Esophagus muscularis mucosa (tissue), 4 donors: ENCODE results near the gene ZCCHC8. TPM values are rescaled to one million over a fixed set of nuclear protein-coding genes. Genes with fewer than 3 reads are reported as not detected.

Experiments
- DNase-seq: peaks from one replicate; pipeline ENCODE4 v3.0.0-alpha.2; 2017; ENCODE audit errors: extremely low spot score
- H3K27ac ChIP-seq, 4 donors: fragments of 200-600 bp; sonication (generic); replicated peaks in 1 of 4; 1 replicate in 3 of 4; 2 replicates in 1 of 4; pipeline ENCODE4 v1.5.1; 2016 to 2019; ENCODE audit warnings: mild to moderate bottlenecking in 1 of 4
- H3K27me3 ChIP-seq, 4 donors: fragments of 200-600 bp; sonication (generic); one replicate each; pipeline versions ENCODE4 v1.5.1 to v1.6.0; 2016 to 2019
- H3K36me3 ChIP-seq, 4 donors: fragments of 200-600 bp; sonication (generic); one replicate each; pipeline ENCODE4 v1.5.1; 2016 to 2019
- H3K4me1 ChIP-seq, 4 donors: fragments of 200-600 bp; sonication (generic); one replicate each; pipeline ENCODE4 v1.5.1; 2016 to 2019
- H3K4me3 ChIP-seq, 4 donors: fragments of 200-600 bp; sonication (generic); 1 replicate in 2 of 4; 2 replicates in 2 of 4; pipeline ENCODE4 v1.5.1; 2016 to 2019; ENCODE audit warnings: mild to moderate bottlenecking in 4 of 4, moderate library complexity in 1 of 4
- H3K9me3 ChIP-seq, 4 donors: fragments of 200-600 bp; sonication (generic); 1 replicate in 3 of 4; 2 replicates in 1 of 4; pipeline ENCODE4 v1.5.1; 2016 to 2019
- EP300 ChIP-seq: sonication (generic); formaldehyde crosslinking; IDR thresholded peaks from one replicate; pipeline ENCODE4 v1.6.1; 2017; ENCODE audit warnings: antibody characterized with exemption
- POLR2A ChIP-seq: fragments of 450-650 bp; IDR thresholded peaks from one replicate; pipeline ENCODE4 v1.6.1; 2017; ENCODE audit warnings: antibody characterized with exemption, moderate library complexity, mild to moderate bottlenecking, low read depth
- POLR2AphosphoS5 ChIP-seq, 2 donors: sonication (generic); formaldehyde crosslinking; IDR thresholded peaks; one replicate each; pipeline ENCODE4 v1.6.1; 2017; ENCODE audit warnings: antibody characterized with exemption in 2 of 2
- WGBS: methylation state at CpG from one replicate; pipeline ENCODE4 v1.1.5; 2018; 5-methylcytosine and 5-hydroxymethylcytosine counted together
- intact Hi-C: fragments of 100-400 bp; cut with DNase I; formaldehyde crosslinking; loops from one replicate; pipeline ENCODE4 v1.15.1; 2023
- small RNA-seq, 3 donors: library from RNA; depleted of rRNA; stranded (forward); fragments of <200 nt; gene quantifications; one replicate each; pipeline ENCODE3, GENCODE V24; 2016
- total RNA-seq, 4 donors: library from RNA; depleted of rRNA; stranded (reverse); fragments of >200 nt; gene quantifications; one replicate each; pipeline versions ENCODE4 v1.1.0 to v1.2.1, GENCODE V29; 2016
- TF ChIP-seq, protein P1 (sequence below), 3 experiments: fragments of 200-600 bp in 2 of 3; fragments of 450-650 bp in 1 of 3; sonication (generic) in 2 of 3; IDR thresholded peaks; one replicate each; pipeline ENCODE4 v1.5.1; 2017 to 2019; ENCODE audit warnings: antibody characterized with exemption in 3 of 3, mild to moderate bottlenecking in 2 of 3, moderate library complexity in 1 of 3

ZCCHC8 gene
- total RNA-seq, 4 donors from 2014 or later: 12.1 to 19.1 (median 14.1) TPM

DNA sequence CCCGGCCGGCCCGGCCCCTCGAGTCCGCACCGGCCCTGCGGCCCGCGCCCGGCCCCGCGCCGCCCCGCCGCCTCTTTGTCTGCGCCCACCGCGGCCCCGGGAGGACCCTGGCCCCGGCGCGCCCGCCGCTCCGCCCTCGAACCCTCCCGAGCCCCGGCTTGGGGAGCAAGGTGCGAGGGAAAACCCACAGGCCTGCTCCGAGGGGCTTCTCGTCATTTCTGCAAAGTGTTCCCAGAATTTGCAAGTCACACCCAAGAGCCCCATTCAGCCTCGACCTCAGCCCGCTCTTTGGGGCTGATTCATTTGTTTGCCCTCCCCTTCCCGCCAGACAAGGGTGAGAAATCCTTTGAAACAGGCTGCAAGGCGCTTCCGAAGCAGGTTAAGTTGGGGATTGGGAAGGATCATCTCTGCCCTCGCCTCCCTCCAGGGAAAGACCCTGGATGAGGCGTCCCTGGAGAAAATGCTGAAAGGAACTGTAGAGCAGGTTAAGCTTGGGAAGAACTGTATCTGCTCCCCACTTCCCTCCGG lies 77.9 kb downstream of the ZCCHC8 start:
- Histone ChIP-seq H3K36me3 (no peaks in the 10 kb centered on the region), H3K4me1 (peaks cover 23 to 49% (median 48%) of the 10 kb centered on the region in 4 donors), H3K27me3 (no peaks in the 10 kb centered on the region), H3K4me3 (peak overlapping the region; percentile 78 to 100 (median 92)), H3K9me3 (no peaks in the 10 kb centered on the region), H3K27ac (peak overlapping the region; percentile 99 to 100 (median 100))
- no peak for DNase-seq
- TF ChIP-seq POLR2AphosphoS5 (IDR thresholded peaks at IDR 0.05): peak in 1 of 2 donors; percentile 18
- TF ChIP-seq, protein P1, sequence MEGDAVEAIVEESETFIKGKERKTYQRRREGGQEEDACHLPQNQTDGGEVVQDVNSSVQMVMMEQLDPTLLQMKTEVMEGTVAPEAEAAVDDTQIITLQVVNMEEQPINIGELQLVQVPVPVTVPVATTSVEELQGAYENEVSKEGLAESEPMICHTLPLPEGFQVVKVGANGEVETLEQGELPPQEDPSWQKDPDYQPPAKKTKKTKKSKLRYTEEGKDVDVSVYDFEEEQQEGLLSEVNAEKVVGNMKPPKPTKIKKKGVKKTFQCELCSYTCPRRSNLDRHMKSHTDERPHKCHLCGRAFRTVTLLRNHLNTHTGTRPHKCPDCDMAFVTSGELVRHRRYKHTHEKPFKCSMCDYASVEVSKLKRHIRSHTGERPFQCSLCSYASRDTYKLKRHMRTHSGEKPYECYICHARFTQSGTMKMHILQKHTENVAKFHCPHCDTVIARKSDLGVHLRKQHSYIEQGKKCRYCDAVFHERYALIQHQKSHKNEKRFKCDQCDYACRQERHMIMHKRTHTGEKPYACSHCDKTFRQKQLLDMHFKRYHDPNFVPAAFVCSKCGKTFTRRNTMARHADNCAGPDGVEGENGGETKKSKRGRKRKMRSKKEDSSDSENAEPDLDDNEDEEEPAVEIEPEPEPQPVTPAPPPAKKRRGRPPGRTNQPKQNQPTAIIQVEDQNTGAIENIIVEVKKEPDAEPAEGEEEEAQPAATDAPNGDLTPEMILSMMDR (IDR thresholded peaks at IDR 0.05): no peak
- intact Hi-C loops: loop anchor here (2.0 kb wide), 1 partner anchor 22 kb away; no protein-coding TSS in a partner anchor
- WGBS: 0% methylated on average over 2 of the region's 39 CpGs

DNA sequence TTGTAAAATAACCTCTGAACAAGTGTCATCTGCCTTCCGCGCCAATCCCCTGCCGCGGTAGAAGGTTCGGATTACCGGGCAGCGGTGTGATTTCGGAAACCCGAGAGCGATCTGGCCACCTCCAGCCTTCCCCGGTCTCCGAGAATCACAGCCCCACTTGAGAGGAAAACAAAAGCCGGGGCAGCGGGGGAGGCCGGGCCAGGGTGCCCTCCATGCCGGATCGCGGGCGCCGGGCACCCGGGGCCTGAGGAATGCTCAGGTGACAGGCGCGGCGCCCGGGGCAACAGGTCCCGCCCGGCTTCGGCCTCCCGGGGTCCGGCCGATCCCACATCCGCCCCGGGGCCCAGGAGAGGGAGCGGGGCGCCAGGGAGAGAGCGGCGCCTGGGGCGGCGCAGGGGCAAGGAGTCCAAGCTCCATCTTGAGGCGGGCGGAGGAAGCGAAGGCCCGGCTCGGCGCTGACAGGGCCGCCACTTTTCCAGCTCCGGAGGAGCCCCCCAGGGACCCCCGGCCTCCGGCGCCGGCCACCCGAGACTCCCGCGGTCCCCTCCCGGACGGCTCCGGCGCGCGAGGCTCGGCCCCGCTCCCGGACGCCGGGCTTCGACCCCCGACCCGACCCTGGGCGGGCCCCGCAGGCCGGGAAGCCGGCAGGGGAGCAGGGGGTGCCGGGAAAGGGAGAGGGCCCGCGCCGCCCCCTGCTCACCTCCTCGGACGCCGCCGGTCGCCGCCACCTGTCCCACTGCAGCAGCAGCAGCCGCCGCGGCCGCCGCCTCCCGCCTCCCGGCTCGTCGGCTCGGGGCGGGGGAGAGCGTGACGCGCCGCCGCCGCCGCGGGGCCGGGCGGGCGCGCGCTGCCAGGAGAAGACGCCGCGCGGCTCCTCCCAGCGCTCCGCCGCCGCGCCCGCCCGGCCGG lies 78.7 kb downstream of the ZCCHC8 start, which contains the start of gene CLIP1:
Gene CLIP1 (minus strand): TSS at position 849 of the 909 bp plus-strand sequence. CDS start 42,217 bp downstream, outside the sequence.
- no peaks in the 10 kb centered on the region for H3K27me3 ChIP-seq
- peak within 1 kb of the TSS; percentile 78 to 100 (median 92) for H3K4me3 ChIP-seq
- H3K9me3 ChIP-seq: no peaks in the 10 kb centered on the region
- TF ChIP-seq POLR2A (peak; percentile 53), EP300 (no peak), POLR2AphosphoS5 (IDR thresholded peaks at IDR 0.05) (peak; percentile 19 to 82)
- TF ChIP-seq, protein P1 (IDR thresholded peaks at IDR 0.05): peak; percentile 31 to 62 (median 39)
- H3K27ac ChIP-seq: peak within 1 kb of the TSS; percentile 99 to 100 (median 100)
- intact Hi-C loops: loop anchor here (2.0 kb wide), 1 partner anchor 21 kb away; no protein-coding TSS in a partner anchor
- peaks cover 0 to 1% (median 0%) of the 10 kb centered on the region in 4 donors for H3K36me3 ChIP-seq
- peak; percentile 92 for DNase-seq
- WGBS: 0% methylated on average over 6 of the region's 118 CpGs
- H3K4me1 ChIP-seq: peaks cover 23 to 56% (median 55%) of the 10 kb centered on the region in 4 donors

Small RNA genes within 50 kb of the gene (small RNA-seq; reads per million reads assigned to genes)
- 0 reads per million in 3 donors for gene RF00411

Other genes with a start within 250 kb of the ZCCHC8 start
- 10 to 100 TPM; 12.5 to 15.7 (median 14.7) TPM for gene VPS33A, start 234.4 kb downstream of the ZCCHC8 start, total RNA-seq
- gene CLIP1, start 78.3 kb downstream of the ZCCHC8 start, total RNA-seq: 100 to 1,000 TPM; 234 to 263 (median 250) TPM
- gene RSRC2, start 26.0 kb upstream of the ZCCHC8 start, total RNA-seq: 10 to 100 TPM; 46.5 to 68.9 (median 48.6) TPM
- gene KNTC1, start 26.3 kb upstream of the ZCCHC8 start, total RNA-seq: 10 to 100 TPM in 1 of 4 donors, 1 to 10 TPM in 3; 4.3 to 11.2 (median 6.3) TPM
- not detected for gene HCAR2, start 202.4 kb upstream of the ZCCHC8 start, total RNA-seq
- gene HCAR3, start 215.9 kb upstream of the ZCCHC8 start, total RNA-seq: under 1 TPM in 1 of 4 donors, not detected in 3; 0.50 TPM
- gene HCAR1, start 229.9 kb upstream of the ZCCHC8 start, total RNA-seq: under 1 TPM in 1 of 4 donors, not detected in 3; 0.13 TPM